DND-41 (cell line): ENCODE measurements around the gene MSH3.

Experiments
- EZH2 ChIP-seq: IDR thresholded peaks from 3 replicates; pipeline ENCODE4 v1.6.1; 2012; ENCODE audit warnings: borderline replicate concordance, low read depth, mild to moderate bottlenecking, moderate library complexity, low read length, inconsistent platforms; ENCODE audit not compliant: severe bottlenecking
- TF ChIP-seq, protein P1 (sequence below): IDR thresholded peaks from 2 replicates; pipeline ENCODE4 v1.5.1; 2012; ENCODE audit warnings: borderline replicate concordance, low read length, moderate library complexity, mild to moderate bottlenecking; ENCODE audit not compliant: poor library complexity, severe bottlenecking; ENCODE audit errors: extremely low read depth

DNA sequence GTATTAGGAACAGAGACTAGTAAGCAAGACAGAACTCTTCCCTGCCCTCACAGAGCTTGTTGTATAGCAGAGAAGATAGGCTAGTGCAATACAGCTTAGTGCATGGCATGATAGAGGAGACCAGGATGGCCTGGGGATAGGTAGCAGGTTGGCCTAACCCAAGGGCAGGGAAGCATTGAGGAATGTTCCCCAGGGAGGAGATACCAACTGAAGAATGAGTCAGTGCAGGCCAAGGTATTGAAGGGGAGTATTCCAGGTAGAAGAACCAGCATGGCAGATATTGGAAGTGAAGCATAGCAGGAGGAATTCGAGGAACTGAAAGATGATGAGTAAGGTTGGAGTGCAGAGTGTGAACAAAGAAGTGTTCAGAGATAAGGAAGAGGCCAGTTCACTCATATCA lies 138.9 kb downstream of the MSH3 start:
- TF ChIP-seq, protein P1, sequence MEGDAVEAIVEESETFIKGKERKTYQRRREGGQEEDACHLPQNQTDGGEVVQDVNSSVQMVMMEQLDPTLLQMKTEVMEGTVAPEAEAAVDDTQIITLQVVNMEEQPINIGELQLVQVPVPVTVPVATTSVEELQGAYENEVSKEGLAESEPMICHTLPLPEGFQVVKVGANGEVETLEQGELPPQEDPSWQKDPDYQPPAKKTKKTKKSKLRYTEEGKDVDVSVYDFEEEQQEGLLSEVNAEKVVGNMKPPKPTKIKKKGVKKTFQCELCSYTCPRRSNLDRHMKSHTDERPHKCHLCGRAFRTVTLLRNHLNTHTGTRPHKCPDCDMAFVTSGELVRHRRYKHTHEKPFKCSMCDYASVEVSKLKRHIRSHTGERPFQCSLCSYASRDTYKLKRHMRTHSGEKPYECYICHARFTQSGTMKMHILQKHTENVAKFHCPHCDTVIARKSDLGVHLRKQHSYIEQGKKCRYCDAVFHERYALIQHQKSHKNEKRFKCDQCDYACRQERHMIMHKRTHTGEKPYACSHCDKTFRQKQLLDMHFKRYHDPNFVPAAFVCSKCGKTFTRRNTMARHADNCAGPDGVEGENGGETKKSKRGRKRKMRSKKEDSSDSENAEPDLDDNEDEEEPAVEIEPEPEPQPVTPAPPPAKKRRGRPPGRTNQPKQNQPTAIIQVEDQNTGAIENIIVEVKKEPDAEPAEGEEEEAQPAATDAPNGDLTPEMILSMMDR: no peak
- no peak for TF ChIP-seq EZH2
